ENCODE measurements around the gene COMMD9.

Gene COMMD9

DNA sequence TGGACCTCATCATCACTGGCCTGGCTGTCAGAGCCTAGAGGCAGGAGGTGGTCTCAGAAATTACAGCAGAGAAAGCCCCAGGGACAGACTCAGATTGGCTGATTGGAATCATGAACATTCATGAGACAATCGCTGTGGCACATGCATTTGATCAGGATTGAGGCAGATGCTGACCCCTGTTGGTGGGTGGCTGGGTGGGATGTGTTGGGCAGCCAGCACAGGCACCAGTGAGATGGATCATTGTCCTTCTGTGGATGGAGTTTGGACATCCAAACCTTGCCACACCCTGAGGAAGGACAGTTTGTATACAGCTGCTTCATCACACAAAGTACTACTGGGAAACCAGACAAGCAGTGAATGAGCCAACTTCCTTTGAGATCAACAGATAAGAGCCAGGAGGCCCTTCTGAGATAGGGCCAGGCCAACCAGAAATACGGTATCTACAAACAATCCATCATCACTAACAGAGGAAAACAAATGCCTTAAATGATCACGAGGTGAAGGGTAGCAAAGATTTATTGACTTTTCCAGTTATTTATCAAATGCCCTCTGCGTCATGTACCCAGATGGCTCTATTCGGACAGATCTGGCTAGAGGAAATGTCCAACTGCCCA lies 17.3 kb downstream of the COMMD9 start:
- H3K4me1 ChIP-seq (ENCODE audit: control insufficient read depth in 1 of 2, insufficient read depth in 2 of 2, low read length in 2 of 2): no peaks in the 10 kb centered on the region
- H3K4me3 ChIP-seq (ENCODE audit: low read depth in 1 of 2, low read length in 2 of 2): no peak overlapping the region
- no peak overlapping the region for H3K27ac ChIP-seq (ENCODE audit: low read depth, low read length)
- no peaks in the 10 kb centered on the region for H3K27me3 ChIP-seq (ENCODE audit: control insufficient read depth in 1 of 2, insufficient read depth in 2 of 2, low read length in 2 of 2)
- no peaks in the 10 kb centered on the region for H3K9me3 ChIP-seq (ENCODE audit: control insufficient read depth in 1 of 2, low read length in 2 of 2)
- H3K36me3 ChIP-seq (ENCODE audit: control insufficient read depth in 1 of 2, insufficient read depth in 2 of 2, low read length in 2 of 2): peaks cover 26 to 49% of the 10 kb centered on the region in 2 donors
- no peak overlapping the region for H3K9ac ChIP-seq (ENCODE audit: low read depth in 1 of 2, low read length in 2 of 2)

GRCh38 chr11:36270701-36271100 lies 18.5 kb downstream of the COMMD9 start:
- Histone ChIP-seq H3K9me3 (ENCODE audit: control insufficient read depth in 1 of 2, low read length in 2 of 2) (no peaks in the 10 kb centered on the region), H3K36me3 (ENCODE audit: control insufficient read depth in 1 of 2, insufficient read depth in 2 of 2, low read length in 2 of 2) (peaks cover 19 to 39% of the 10 kb centered on the region in 2 donors), H3K4me1 (ENCODE audit: control insufficient read depth in 1 of 2, insufficient read depth in 2 of 2, low read length in 2 of 2) (no peaks in the 10 kb centered on the region), H3K27me3 (ENCODE audit: control insufficient read depth in 1 of 2, insufficient read depth in 2 of 2, low read length in 2 of 2) (no peaks in the 10 kb centered on the region), H3K9ac (ENCODE audit: low read depth in 1 of 2, low read length in 2 of 2) (no peak overlapping the region), H3K27ac (ENCODE audit: low read depth, low read length) (no peak overlapping the region), H3K4me3 (ENCODE audit: low read depth in 1 of 2, low read length in 2 of 2) (no peak overlapping the region)

- Histone ChIP-seq H3K9me3 (ENCODE audit: control insufficient read depth in 1 of 2, low read length in 2 of 2) (no peaks in the 10 kb centered on the region), H3K4me3 (ENCODE audit: low read depth in 1 of 2, low read length in 2 of 2) (no peak overlapping the region), H3K4me1 (ENCODE audit: control insufficient read depth in 1 of 2, insufficient read depth in 2 of 2, low read length in 2 of 2) (no peaks in the 10 kb centered on the region), H3K9ac (ENCODE audit: low read depth in 1 of 2, low read length in 2 of 2) (no peak overlapping the region), H3K27me3 (ENCODE audit: control insufficient read depth in 1 of 2, insufficient read depth in 2 of 2, low read length in 2 of 2) (no peaks in the 10 kb centered on the region), H3K36me3 (ENCODE audit: control insufficient read depth in 1 of 2, insufficient read depth in 2 of 2, low read length in 2 of 2) (peaks cover 9 to 24% of the 10 kb centered on the region in 2 donors), H3K27ac (ENCODE audit: low read depth, low read length) (no peak overlapping the region)
These were observed 20.8 kb downstream of the COMMD9 start for GRCh38 chr11:36268337-36268985.

DNA sequence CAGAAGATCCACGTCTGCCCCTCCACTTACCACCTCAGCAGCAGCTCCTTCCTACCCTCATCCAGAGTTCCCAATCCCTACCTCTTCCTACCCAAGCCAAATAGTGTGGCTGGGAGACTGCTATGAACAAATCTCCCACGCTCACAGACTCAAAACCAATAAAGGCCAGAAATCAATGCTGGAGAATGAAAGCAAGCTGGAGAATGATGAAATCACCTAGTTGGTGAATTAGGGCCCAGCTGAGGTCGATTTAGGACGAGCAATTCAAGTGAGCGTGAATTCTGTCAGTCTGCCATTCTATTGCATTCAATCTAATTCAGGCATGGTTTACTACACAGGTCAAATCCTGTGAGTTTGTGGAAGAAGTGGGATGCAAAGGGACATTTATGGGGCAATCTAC lies 22.5 kb downstream of the COMMD9 start:
- Histone ChIP-seq H3K9me3 (ENCODE audit: control insufficient read depth in 1 of 2, low read length in 2 of 2) (no peaks in the 10 kb centered on the region), H3K27ac (ENCODE audit: low read depth, low read length) (no peak overlapping the region), H3K9ac (ENCODE audit: low read depth in 1 of 2, low read length in 2 of 2) (no peak overlapping the region), H3K27me3 (ENCODE audit: control insufficient read depth in 1 of 2, insufficient read depth in 2 of 2, low read length in 2 of 2) (peaks cover 0 to 2% of the 10 kb centered on the region in 2 donors), H3K36me3 (ENCODE audit: control insufficient read depth in 1 of 2, insufficient read depth in 2 of 2, low read length in 2 of 2) (peaks cover 0 to 8% of the 10 kb centered on the region in 2 donors), H3K4me3 (ENCODE audit: low read depth in 1 of 2, low read length in 2 of 2) (no peak overlapping the region), H3K4me1 (ENCODE audit: control insufficient read depth in 1 of 2, insufficient read depth in 2 of 2, low read length in 2 of 2) (no peaks in the 10 kb centered on the region)

DNA sequence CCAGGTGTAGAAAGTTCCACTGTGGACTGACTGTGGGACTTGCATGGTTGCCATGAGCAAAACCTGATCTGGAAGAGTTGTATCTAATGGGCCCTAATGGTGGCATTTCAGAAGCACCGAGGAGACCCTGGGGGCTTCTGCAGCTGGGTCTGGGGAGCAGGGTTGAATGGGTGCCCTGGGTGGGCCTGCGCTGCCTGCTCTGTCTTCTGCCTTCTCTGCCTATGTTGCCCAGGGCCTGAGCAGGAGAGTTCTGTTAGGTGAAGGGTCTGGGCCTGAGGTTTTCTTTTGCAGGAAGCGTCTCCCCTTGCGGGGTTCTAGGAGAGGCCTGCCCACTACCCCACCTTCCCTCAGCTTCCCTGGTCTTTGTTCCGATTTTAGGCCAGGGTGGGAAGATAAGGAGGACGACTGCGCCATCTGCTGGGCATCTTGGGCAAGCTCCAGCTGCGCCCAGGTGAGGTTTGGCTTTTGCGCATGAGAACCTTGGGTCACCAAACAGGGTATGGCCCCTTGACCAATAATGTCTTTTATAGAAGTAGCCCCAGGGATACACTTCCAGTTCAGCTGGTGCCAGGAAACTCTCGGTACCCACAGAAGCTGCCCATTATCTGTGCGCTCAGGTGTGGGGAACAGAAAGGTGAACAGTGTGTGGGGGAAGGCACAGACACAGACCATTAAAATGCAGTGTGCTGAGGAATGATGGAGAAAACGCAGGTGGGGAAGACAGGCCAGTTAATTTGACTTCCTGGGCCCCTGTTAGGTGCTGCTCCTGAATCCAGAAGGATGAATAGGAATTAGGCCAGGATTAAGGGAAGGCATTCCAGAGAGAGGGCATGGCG lies 23.2 kb downstream of the COMMD9 start:
- Histone ChIP-seq H3K27ac (ENCODE audit: low read depth, low read length) (no peak overlapping the region), H3K9me3 (ENCODE audit: control insufficient read depth in 1 of 2, low read length in 2 of 2) (no peaks in the 10 kb centered on the region), H3K9ac (ENCODE audit: low read depth in 1 of 2, low read length in 2 of 2) (no peak overlapping the region), H3K27me3 (ENCODE audit: control insufficient read depth in 1 of 2, insufficient read depth in 2 of 2, low read length in 2 of 2) (peaks cover 0 to 2% of the 10 kb centered on the region in 2 donors), H3K4me1 (ENCODE audit: control insufficient read depth in 1 of 2, insufficient read depth in 2 of 2, low read length in 2 of 2) (no peaks in the 10 kb centered on the region), H3K4me3 (ENCODE audit: low read depth in 1 of 2, low read length in 2 of 2) (no peak overlapping the region), H3K36me3 (ENCODE audit: control insufficient read depth in 1 of 2, insufficient read depth in 2 of 2, low read length in 2 of 2) (peaks cover 0 to under 1% of the 10 kb centered on the region in 2 donors)

DNA sequence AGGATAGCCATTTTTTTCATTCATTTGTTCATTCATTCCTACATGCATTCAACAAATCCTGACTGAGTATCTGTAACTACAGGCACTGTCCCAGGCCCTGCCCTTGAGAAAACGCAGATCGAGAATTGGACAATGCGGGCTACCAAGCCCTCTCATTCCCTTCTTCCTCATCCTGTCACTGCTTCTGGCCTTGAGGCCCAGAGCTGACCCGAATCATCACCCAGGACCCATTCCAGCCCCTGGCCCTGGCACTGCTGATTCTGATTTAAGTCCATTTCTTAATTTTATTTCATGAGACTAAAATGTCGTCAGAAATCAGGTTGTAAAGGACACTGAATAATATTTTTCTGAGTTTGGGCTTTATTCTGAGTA lies 24.3 kb downstream of the COMMD9 start:
- Histone ChIP-seq H3K27ac (ENCODE audit: low read depth, low read length) (no peak overlapping the region), H3K9me3 (ENCODE audit: control insufficient read depth in 1 of 2, low read length in 2 of 2) (no peaks in the 10 kb centered on the region), H3K27me3 (ENCODE audit: control insufficient read depth in 1 of 2, insufficient read depth in 2 of 2, low read length in 2 of 2) (peaks cover 0 to 2% of the 10 kb centered on the region in 2 donors), H3K9ac (ENCODE audit: low read depth in 1 of 2, low read length in 2 of 2) (no peak overlapping the region), H3K4me3 (ENCODE audit: low read depth in 1 of 2, low read length in 2 of 2) (no peak overlapping the region), H3K4me1 (ENCODE audit: control insufficient read depth in 1 of 2, insufficient read depth in 2 of 2, low read length in 2 of 2) (no peaks in the 10 kb centered on the region), H3K36me3 (ENCODE audit: control insufficient read depth in 1 of 2, insufficient read depth in 2 of 2, low read length in 2 of 2) (no peaks in the 10 kb centered on the region)

DNA sequence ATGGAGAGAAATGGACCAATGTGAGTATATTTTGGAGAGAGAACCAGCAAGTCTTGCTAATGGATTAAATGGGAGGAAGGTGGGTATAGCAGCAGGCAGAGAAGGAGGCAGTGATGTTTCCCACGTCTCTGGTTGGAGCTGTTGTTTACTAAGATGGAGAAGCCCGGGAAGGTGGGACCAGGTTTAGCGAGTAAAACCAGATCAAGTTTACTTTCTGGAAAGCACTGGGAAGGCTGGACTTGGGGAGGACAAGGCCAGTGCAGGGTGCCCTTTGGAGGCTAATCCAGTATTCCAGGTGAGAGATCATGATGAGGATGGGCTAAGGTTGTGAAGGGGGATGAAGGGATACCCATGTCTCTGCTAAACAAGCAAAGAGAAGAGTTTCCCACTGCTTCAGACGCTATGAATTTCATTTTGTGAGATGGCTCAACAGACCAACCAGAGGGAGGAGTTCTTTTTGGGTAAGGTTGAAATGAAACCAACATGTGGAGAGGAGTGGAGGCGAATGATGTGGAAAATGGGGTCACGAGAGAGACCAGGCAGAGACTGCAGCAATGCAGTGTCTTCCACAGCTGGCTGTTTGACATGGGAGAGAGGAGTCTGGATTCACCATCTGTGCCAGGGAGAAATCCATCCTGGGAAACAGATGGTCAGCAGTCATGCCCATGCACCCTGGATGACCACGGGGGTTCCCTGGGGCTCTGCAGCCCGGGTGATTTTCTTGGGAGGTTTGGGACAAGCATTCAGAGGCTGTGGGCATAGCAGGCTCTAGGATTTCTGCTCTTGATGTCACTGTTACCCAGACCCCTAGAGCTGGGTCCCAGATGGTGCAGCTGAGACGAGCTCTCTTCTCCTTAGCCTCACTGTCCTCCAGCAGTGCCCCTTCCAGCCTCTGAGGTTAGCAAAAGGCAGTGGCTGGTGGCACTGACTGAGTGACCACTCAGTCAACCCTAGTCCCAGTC lies 24.9 kb downstream of the COMMD9 start:
- no peak overlapping the region for H3K4me3 ChIP-seq (ENCODE audit: low read depth in 1 of 2, low read length in 2 of 2)
- H3K27me3 ChIP-seq (ENCODE audit: control insufficient read depth in 1 of 2, insufficient read depth in 2 of 2, low read length in 2 of 2): peaks cover 0 to 2% of the 10 kb centered on the region in 2 donors
- H3K27ac ChIP-seq (ENCODE audit: low read depth, low read length): no peak overlapping the region
- no peak overlapping the region for H3K9ac ChIP-seq (ENCODE audit: low read depth in 1 of 2, low read length in 2 of 2)
- no peaks in the 10 kb centered on the region for H3K36me3 ChIP-seq (ENCODE audit: control insufficient read depth in 1 of 2, insufficient read depth in 2 of 2, low read length in 2 of 2)
- no peaks in the 10 kb centered on the region for H3K4me1 ChIP-seq (ENCODE audit: control insufficient read depth in 1 of 2, insufficient read depth in 2 of 2, low read length in 2 of 2)
- no peaks in the 10 kb centered on the region for H3K9me3 ChIP-seq (ENCODE audit: control insufficient read depth in 1 of 2, low read length in 2 of 2)

DNA sequence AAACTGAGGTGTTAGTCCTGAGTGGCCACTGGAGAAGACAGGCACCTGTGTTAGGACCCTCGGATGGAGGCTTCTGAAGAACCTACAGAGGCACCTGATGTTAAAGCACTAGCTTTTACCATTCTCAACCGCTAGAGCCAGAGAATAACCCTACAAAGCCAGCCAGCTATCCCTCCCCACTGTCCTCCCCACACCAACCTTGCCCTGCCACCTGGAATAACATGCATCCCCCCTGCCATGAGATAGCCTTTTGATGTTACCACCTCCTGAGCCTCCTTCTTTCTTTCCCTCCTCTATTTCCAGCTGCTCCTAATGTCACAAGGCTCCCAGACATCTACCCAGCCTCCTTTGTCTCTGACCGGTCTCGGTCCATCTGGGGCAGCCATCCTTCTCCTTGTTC lies 28.1 kb downstream of the COMMD9 start:
- H3K4me3 ChIP-seq (ENCODE audit: low read depth in 1 of 2, low read length in 2 of 2): no peak overlapping the region
- H3K9me3 ChIP-seq (ENCODE audit: control insufficient read depth in 1 of 2, low read length in 2 of 2): no peaks in the 10 kb centered on the region
- H3K4me1 ChIP-seq (ENCODE audit: control insufficient read depth in 1 of 2, insufficient read depth in 2 of 2, low read length in 2 of 2): no peaks in the 10 kb centered on the region
- no peaks in the 10 kb centered on the region for H3K36me3 ChIP-seq (ENCODE audit: control insufficient read depth in 1 of 2, insufficient read depth in 2 of 2, low read length in 2 of 2)
- H3K9ac ChIP-seq (ENCODE audit: low read depth in 1 of 2, low read length in 2 of 2): no peak overlapping the region
- peaks cover 2 to 6% of the 10 kb centered on the region in 2 donors for H3K27me3 ChIP-seq (ENCODE audit: control insufficient read depth in 1 of 2, insufficient read depth in 2 of 2, low read length in 2 of 2)
- no peak overlapping the region for H3K27ac ChIP-seq (ENCODE audit: low read depth, low read length)

- H3K4me3 ChIP-seq (ENCODE audit: low read depth in 1 of 2, low read length in 2 of 2): no peak overlapping the region
- no peak overlapping the region for H3K27ac ChIP-seq (ENCODE audit: low read depth, low read length)
- no peak overlapping the region for H3K9ac ChIP-seq (ENCODE audit: low read depth in 1 of 2, low read length in 2 of 2)
- peaks cover 2 to 6% of the 10 kb centered on the region in 2 donors for H3K27me3 ChIP-seq (ENCODE audit: control insufficient read depth in 1 of 2, insufficient read depth in 2 of 2, low read length in 2 of 2)
- H3K36me3 ChIP-seq (ENCODE audit: control insufficient read depth in 1 of 2, insufficient read depth in 2 of 2, low read length in 2 of 2): no peaks in the 10 kb centered on the region
- no peaks in the 10 kb centered on the region for H3K9me3 ChIP-seq (ENCODE audit: control insufficient read depth in 1 of 2, low read length in 2 of 2)
- H3K4me1 ChIP-seq (ENCODE audit: control insufficient read depth in 1 of 2, insufficient read depth in 2 of 2, low read length in 2 of 2): no peaks in the 10 kb centered on the region
These were observed 30.4 kb downstream of the COMMD9 start for GRCh38 chr11:36258730-36259360.
